HepG2 (cell line): Measurements from ENCODE around the gene ZFAND2B. TPM values are rescaled to one million over a fixed set of nuclear protein-coding genes. Genes with fewer than 3 reads are reported as not detected.

ENCODE experiments used
- ASH2L ChIP-seq: fragments of 300-600, 200-600 bp; sonication (generic); IDR thresholded peaks from 2 replicates; pipeline ENCODE4 v1.7.0; 2017; ENCODE audit warnings: low read depth, mild to moderate bottlenecking, moderate library complexity, mixed read lengths, low read length; ENCODE audit not compliant: insufficient read length
- BRD4 ChIP-seq: sonication (generic); formaldehyde crosslinking; IDR thresholded peaks from 2 replicates; pipeline ENCODE4 v1.4.0; 2020; ENCODE audit warnings: missing genetic modification reagents
- CBX5 ChIP-seq: sonication (generic); formaldehyde crosslinking; IDR thresholded peaks from 2 replicates; pipeline ENCODE4 v1.4.0; 2020; ENCODE audit warnings: missing genetic modification reagents, borderline replicate concordance
- FOXA1 ChIP-seq, 2 experiments: fragments of 450-650 bp in 1 of 2; sonication (generic) in 1 of 2; formaldehyde crosslinking in 1 of 2; IDR thresholded peaks; 2 replicates each; pipeline versions ENCODE4 v1.4.0 to v1.6.1; 2016 to 2020; ENCODE audit warnings: missing genetic modification reagents in 1 of 2
- FOXC1 ChIP-seq: sonication (generic); formaldehyde crosslinking; IDR thresholded peaks from 2 replicates; pipeline ENCODE4 v1.8.0; 2022; ENCODE audit warnings: mild to moderate bottlenecking, missing genetic modification reagents, borderline replicate concordance
- GABPB1 ChIP-seq: IDR thresholded peaks from 2 replicates; pipeline ENCODE4 v1.6.1; 2016; ENCODE audit warnings: mild to moderate bottlenecking, missing genetic modification reagents, moderate library complexity, missing compliant biosample characterization
- HES4 ChIP-seq: sonication (generic); formaldehyde crosslinking; IDR thresholded peaks from 2 replicates; pipeline ENCODE4 v1.9.0; 2021; ENCODE audit warnings: mild to moderate bottlenecking, missing genetic modification reagents, borderline replicate concordance
- LCORL ChIP-seq, 2 experiments: fragments of 450-650 bp in 1 of 2; sonication (generic) in 1 of 2; formaldehyde crosslinking in 1 of 2; IDR thresholded peaks; 2 replicates each; pipeline versions ENCODE4 v1.5.0 to v1.6.1; 2017 to 2020; ENCODE audit warnings: antibody characterized with exemption in 1 of 2, missing genetic modification reagents in 1 of 2
- NR2F2 ChIP-seq: IDR thresholded peaks from 2 replicates; pipeline ENCODE4 v1.6.1; 2012; ENCODE audit warnings: low read depth, inconsistent platforms, borderline replicate concordance
- PHF8 ChIP-seq: sonication (generic); formaldehyde crosslinking; IDR thresholded peaks from 2 replicates; pipeline ENCODE4 v1.5.0; 2020; ENCODE audit warnings: missing genetic modification reagents
- PTBP1 ChIP-seq: fragments of 200-400 bp; formaldehyde crosslinking; IDR thresholded peaks from 2 replicates; pipeline ENCODE4 v1.6.1; 2018; ENCODE audit warnings: low read length, low read depth; ENCODE audit not compliant: poor library complexity, severe bottlenecking
- SIX1 ChIP-seq: sonication (generic); formaldehyde crosslinking; IDR thresholded peaks from 2 replicates; pipeline ENCODE4 v1.4.0; 2020; ENCODE audit warnings: missing genetic modification reagents, borderline replicate concordance
- STAG1 ChIP-seq: sonication (generic); formaldehyde crosslinking; IDR thresholded peaks from 2 replicates; pipeline ENCODE4 v1.4.0; 2020; ENCODE audit warnings: missing genetic modification reagents
- TBL1XR1 ChIP-seq: fragments of 150-350 bp; IDR thresholded peaks from 2 replicates; pipeline ENCODE4 v1.6.1; 2014; ENCODE audit warnings: borderline replicate concordance, low read length; ENCODE audit not compliant: partially characterized antibody
- ZC3H13 ChIP-seq: sonication (generic); formaldehyde crosslinking; IDR thresholded peaks from 2 replicates; pipeline ENCODE4 v1.8.1; 2023; ENCODE audit warnings: mild to moderate bottlenecking, missing genetic modification reagents, moderate library complexity
- ZNF326 ChIP-seq: sonication (generic); formaldehyde crosslinking; IDR thresholded peaks from 2 replicates; pipeline ENCODE4 v1.4.0; 2020; ENCODE audit warnings: missing genetic modification reagents, borderline replicate concordance
- ZNF367 ChIP-seq: sonication (generic); formaldehyde crosslinking; IDR thresholded peaks from 2 replicates; pipeline ENCODE4 v1.4.0; 2020; ENCODE audit warnings: missing genetic modification reagents, borderline replicate concordance
- ZNF609 ChIP-seq: sonication (generic); formaldehyde crosslinking; IDR thresholded peaks from 2 replicates; pipeline ENCODE4 v1.4.0; 2020; ENCODE audit warnings: mild to moderate bottlenecking, missing genetic modification reagents, borderline replicate concordance
- ZNF619 ChIP-seq: sonication (generic); formaldehyde crosslinking; IDR thresholded peaks from 2 replicates; pipeline ENCODE4 v1.4.0; 2020; ENCODE audit warnings: mild to moderate bottlenecking, missing genetic modification reagents
- ZNF629 ChIP-seq: sonication (generic); formaldehyde crosslinking; conservative IDR thresholded peaks from 2 replicates; pipeline ENCODE4 v1.5.0; 2020; ENCODE audit warnings: missing genetic modification reagents
- ZNF660 ChIP-seq: sonication (generic); formaldehyde crosslinking; IDR thresholded peaks from 2 replicates; pipeline ENCODE4 v1.5.1; 2020; ENCODE audit warnings: mild to moderate bottlenecking, low read depth, missing genetic modification reagents, borderline replicate concordance
- ZNF678 ChIP-seq: sonication (generic); formaldehyde crosslinking; IDR thresholded peaks from 2 replicates; pipeline ENCODE4 v1.4.0; 2020; ENCODE audit warnings: mild to moderate bottlenecking, missing genetic modification reagents
- ZNF773 ChIP-seq: sonication (generic); formaldehyde crosslinking; IDR thresholded peaks from 2 replicates; pipeline ENCODE4 v1.4.0; 2020; ENCODE audit warnings: missing genetic modification reagents, borderline replicate concordance
- ZNF782 ChIP-seq: sonication (generic); formaldehyde crosslinking; IDR thresholded peaks from 2 replicates; pipeline ENCODE4 v1.4.0; 2020; ENCODE audit warnings: missing genetic modification reagents, mild to moderate bottlenecking, borderline replicate concordance
- polyA plus RNA-seq, 8 experiments: library from polyadenylated mRNA; depleted of rRNA in 3 of 8; stranded (reverse) in 7 of 8; unstranded in 1 of 8; fragments of >200 nt; fragmentation: Illumina TruSeq in 4 of 8; extraction: Trizol in 4 of 8; gene quantifications; 2 replicates each; pipeline versions ENCODE4 v1.2.1 to v1.2.3, GENCODE V29; 2011 to 2016; ENCODE audit warnings: low read depth in 4 of 8, missing spikeins in 1 of 8, mixed read lengths in 1 of 8; ENCODE audit not compliant: insufficient read depth in 1 of 8
- total RNA-seq, 5 experiments: library from RNA; depleted of rRNA; stranded (reverse); fragments of >200 nt; fragmentation: Illumina TruSeq; extraction: Trizol; gene quantifications; 2 replicates each; pipeline ENCODE4 v1.2.3, GENCODE V29; 2016; ENCODE audit warnings: low read depth in 1 of 5

ZFAND2B gene
- total and polyA plus RNA-seq, 2 of the 13 experiments (the other 11 are each of a cell fraction or from before 2014, with no cell fraction given) = 53.3 to 115 TPM

- TF ChIP-seq FOXA1 (IDR thresholded peaks at IDR 0.05) (no peak), FOXA1 (CRISPR knock-in tag; IDR thresholded peaks at IDR 0.05) (peak; percentile 26; the same call in 1 of the 2 replicates), SIX1 (CRISPR knock-in tag) (peak; percentile 73; the same call in 1 of the 2 replicates), CBX5 (CRISPR knock-in tag) (peak; percentile 93; the same call in 1 of the 2 replicates), ZNF609 (peak; percentile 85; the same call in 1 of the 2 replicates), ZNF678 (0 out of 2 replicates have a peak, but pooled peaks have one; percentile 25), TBL1XR1 (no peak), HES4 (CRISPR knock-in tag) (peak; percentile 95; the same call in 1 of the 2 replicates), ZNF782 (CRISPR knock-in tag) (peak; percentile 69), PTBP1 (no peak), BRD4 (CRISPR knock-in tag) (peak; percentile 97; the same call in 1 of the 2 replicates), ZC3H13 (CRISPR knock-in tag) (peak; percentile 99), ZNF367 (CRISPR knock-in tag) (peak; percentile 74; the same call in 1 of the 2 replicates), FOXC1 (CRISPR knock-in tag) (peak; percentile 99), ZNF619 (CRISPR knock-in tag) (peak; percentile 75; the same call in 1 of the 2 replicates), LCORL (IDR thresholded peaks at IDR 0.05) (no peak), LCORL (CRISPR knock-in tag; IDR thresholded peaks at IDR 0.05) (peak; percentile 62; the same call in 1 of the 2 replicates), ZNF326 (no peak; the same call in 1 of the 2 replicates), ZNF629 (CRISPR knock-in tag) (peak; percentile 32; the same call in 1 of the 2 replicates), PHF8 (CRISPR knock-in tag) (peak; percentile 90), ZNF773 (CRISPR knock-in tag) (peak; percentile 69; the same call in 1 of the 2 replicates), NR2F2 (no peak; the same call in 1 of the 2 replicates), STAG1 (CRISPR knock-in tag) (peak; percentile 37), ZNF660 (no peak), GABPB1 (CRISPR knock-in tag) (peak; percentile 85), ASH2L (no peak)
These were observed 12.4 kb downstream of the ZFAND2B start, which contains the start of gene ABCB6 (continued) for GRCh38 chr2:219218732-219219701.
